ENCODE measurements around the gene HSD17B4. TPM values are rescaled to one million over a fixed set of nuclear protein-coding genes. Genes with fewer than 3 reads are reported as not detected.
"Not testable (repeated sequence)": the region's sequence is repeated elsewhere in the genome, so short reads cannot be mapped to it uniquely, and the experiment has no call there.

HSD17B4 gene
- total RNA-seq, 4 donors from 2014 or later, result 159 to 288 (median 224) TPM

GRCh38 chr5:119501671-119502179 lies 49.4 kb downstream of the HSD17B4 start:
- no peaks in the 10 kb centered on the region for H3K27me3 ChIP-seq
- peaks cover 0 to 45% (median 0%) of the 10 kb centered on the region in 3 donors for H3K36me3 ChIP-seq
- H3K4me1 ChIP-seq, result no peaks in the 10 kb centered on the region
- no peak overlapping the region for H3K27ac ChIP-seq
- H3K4me3 ChIP-seq, result no peak overlapping the region
- TF ChIP-seq POLR2A (IDR thresholded peaks at IDR 0.05) (no peak), CTCF (IDR thresholded peaks at IDR 0.05) (no peak)
- DNase-seq, result no peak
- peaks cover 0 to 13% (median 0%) of the 10 kb centered on the region in 4 donors for H3K9me3 ChIP-seq

GRCh38 chr5:119503939-119504338 lies 51.6 kb downstream of the HSD17B4 start:
- H3K27ac ChIP-seq, DNase-seq, H3K27me3 ChIP-seq, H3K4me1 ChIP-seq, H3K4me3 ChIP-seq: not testable (repeated sequence)
- Histone ChIP-seq H3K9me3 (peaks cover 0 to 13% (median 0%) of the 10 kb centered on the region in 4 donors), H3K36me3 (peaks cover 0 to 32% (median 0%) of the 10 kb centered on the region in 3 donors)

- H3K27me3 ChIP-seq, result no peaks in the 10 kb centered on the region
- H3K36me3 ChIP-seq, result peaks cover 0 to 79% (median 6%) of the 10 kb centered on the region in 3 donors
- H3K9me3 ChIP-seq, result no peaks in the 10 kb centered on the region
- no peak for DNase-seq
- H3K27ac ChIP-seq, result no peak overlapping the region
- no peak overlapping the region for H3K4me3 ChIP-seq
- H3K4me1 ChIP-seq, result no peaks in the 10 kb centered on the region
- TF ChIP-seq POLR2A (IDR thresholded peaks at IDR 0.05) (no peak), CTCF (IDR thresholded peaks at IDR 0.05) (no peak)
Measured at GRCh38 chr5:119512277-119512676, 60.0 kb downstream of the HSD17B4 start.

- DNase-seq, result no peak
- Histone ChIP-seq H3K9me3 (no peaks in the 10 kb centered on the region), H3K27ac (no peak overlapping the region), H3K27me3 (no peaks in the 10 kb centered on the region), H3K4me3 (no peak overlapping the region), H3K4me1 (no peaks in the 10 kb centered on the region), H3K36me3 (peaks cover 0 to 86% (median 6%) of the 10 kb centered on the region in 3 donors)
- no peak for TF ChIP-seq POLR2A (IDR thresholded peaks at IDR 0.05)
- no peak for TF ChIP-seq CTCF (IDR thresholded peaks at IDR 0.05)
Measured at GRCh38 chr5:119515192-119515591, 62.9 kb downstream of the HSD17B4 start.

GRCh38 chr5:119517115-119517514 lies 64.8 kb downstream of the HSD17B4 start:
- H3K27me3 ChIP-seq, H3K4me1 ChIP-seq, H3K27ac ChIP-seq, DNase-seq, H3K4me3 ChIP-seq, H3K9me3 ChIP-seq: not testable (repeated sequence)
- peaks cover 0 to 68% (median 6%) of the 10 kb centered on the region in 3 donors for H3K36me3 ChIP-seq

- Histone ChIP-seq H3K4me3 (no peak overlapping the region), H3K27ac (no peak overlapping the region), H3K9me3 (no peaks in the 10 kb centered on the region), H3K36me3 (peaks cover 0 to 42% (median 0%) of the 10 kb centered on the region in 3 donors), H3K4me1 (no peaks in the 10 kb centered on the region), H3K27me3 (no peaks in the 10 kb centered on the region)
- no peak for DNase-seq
- TF ChIP-seq POLR2A (IDR thresholded peaks at IDR 0.05) (no peak), CTCF (IDR thresholded peaks at IDR 0.05) (no peak)
Measured at GRCh38 chr5:119521232-119521631, 68.9 kb downstream of the HSD17B4 start.

GRCh38 chr5:119522841-119523240 lies 70.5 kb downstream of the HSD17B4 start:
- TF ChIP-seq POLR2A (IDR thresholded peaks at IDR 0.05) (no peak), CTCF (IDR thresholded peaks at IDR 0.05) (no peak)
- no peak for DNase-seq
- H3K4me3 ChIP-seq, result no peak overlapping the region
- no peaks in the 10 kb centered on the region for H3K9me3 ChIP-seq
- no peak overlapping the region for H3K27ac ChIP-seq
- H3K36me3 ChIP-seq, result peaks cover 0 to 31% (median 0%) of the 10 kb centered on the region in 3 donors
- no peaks in the 10 kb centered on the region for H3K27me3 ChIP-seq
- no peaks in the 10 kb centered on the region for H3K4me1 ChIP-seq

Measured in Peyer's patch (tissue), 4 donors.